ENCODE results near the gene DENND10. TPM values are rescaled to one million over a fixed set of nuclear protein-coding genes. Genes with fewer than 3 reads are reported as not detected.
A peak's percentile ranks its signal among the peaks of the same experiment; 100 is the strongest.

The DENND10 gene
- total and polyA plus RNA-seq, 4 donors: 17.9 to 37.7 (median 27.3) TPM

- no peak for TF ChIP-seq CTCF (IDR thresholded peaks at IDR 0.05; ENCODE audit: low read depth, low read length, missing input control)
- TF ChIP-seq ZBTB33 (IDR thresholded peaks at IDR 0.05): peak; percentile 88
- TF ChIP-seq NR2F2 (IDR thresholded peaks at IDR 0.05): no peak
- peak in 1 of 2 donors; percentile 32 for TF ChIP-seq RAD21 (IDR thresholded peaks at IDR 0.05)
- no peak for TF ChIP-seq JUND (IDR thresholded peaks at IDR 0.05)
- TF ChIP-seq YY1 (IDR thresholded peaks at IDR 0.05): peak; percentile 96
- no peak for TF ChIP-seq FOXA1 (IDR thresholded peaks at IDR 0.05)
These were observed 24.1 kb upstream of the DENND10 start (continued) for GRCh38 chr10:119079599-119080520.

GRCh38 chr10:119080521-119081259, 23.2 kb upstream of the DENND10 start, which contains the start of gene EIF3A:
Gene EIF3A, minus strand, starts transcription at chr10:119080817. Its CDS starts 141 bp downstream, at chr10:119080676.
- Histone ChIP-seq H3K4me3 (ENCODE audit: low read depth in 1 of 3, low read length in 3 of 3) (peak within 1 kb of the TSS; percentile 80 to 95 (median 90)), H3K9ac (ENCODE audit: low read depth in 1 of 2, low read length in 2 of 2) (peak within 1 kb of the TSS; percentile 95 to 99), H3K9me3 (ENCODE audit: control insufficient read depth in 4 of 4, low read length in 3 of 4) (no peaks in the 10 kb centered on the region), H3K27me3 (ENCODE audit: control insufficient read depth in 4 of 4, insufficient read depth in 4 of 4, low read length in 3 of 4) (no peaks in the 10 kb centered on the region), H3K27ac (ENCODE audit: low read depth in 1 of 2, low read length in 2 of 2) (peak within 1 kb of the TSS; percentile 99 to 100), H3K4me1 (ENCODE audit: control insufficient read depth in 4 of 4, insufficient read depth in 4 of 4, low read length in 3 of 4) (peaks cover 5 to 38% (median 17%) of the 10 kb centered on the region in 4 donors), H3K36me3 (ENCODE audit: control insufficient read depth in 4 of 4, insufficient read depth in 3 of 4, low read depth in 1 of 4, low read length in 3 of 4) (peaks cover 0 to 1% (median 0%) of the 10 kb centered on the region in 4 donors)
- TF ChIP-seq TAF1 (conservative IDR thresholded peaks at IDR 0.05) (peak; percentile 68), RAD21 (IDR thresholded peaks at IDR 0.05) (no peak), CTCF (IDR thresholded peaks at IDR 0.05; ENCODE audit: low read depth, low read length, missing input control) (no peak), NR2F2 (IDR thresholded peaks at IDR 0.05) (peak; percentile 52), ZBTB33 (IDR thresholded peaks at IDR 0.05) (no peak), HNF4A (conservative IDR thresholded peaks at IDR 0.05) (peak; percentile 50 to 57), HNF4G (IDR thresholded peaks at IDR 0.05) (peak; percentile 16), JUND (IDR thresholded peaks at IDR 0.05) (no peak), REST (IDR thresholded peaks at IDR 0.05) (peak; percentile 87), SP1 (IDR thresholded peaks at IDR 0.05) (peak; percentile 51), FOXA1 (IDR thresholded peaks at IDR 0.05) (no peak), ATF3 (IDR thresholded peaks at IDR 0.05) (no peak), YY1 (IDR thresholded peaks at IDR 0.05) (peak; percentile 74), EGR1 (IDR thresholded peaks at IDR 0.05; ENCODE audit: low read depth in 2 of 2) (peak in 1 of 2 donors; percentile 36), RXRA (IDR thresholded peaks at IDR 0.05) (no peak)
- under 1% methylated on average over 74 of the region's 74 CpGs for WGBS
- DNase-seq (ENCODE audit: low spot score): peak; percentile 94
